GM18519 (cell line): ENCODE results near the gene CEACAM3.

ENCODE experiments used
- ATAC-seq: cut with Tn5 transposase; IDR thresholded peaks from one replicate; pipeline ENCODE4 v1.9.1; 2021; ENCODE audit warnings: mild to moderate bottlenecking, moderate library complexity; ENCODE audit not compliant: unreplicated experiment, low FRiP score

The CEACAM3 gene

DNA sequence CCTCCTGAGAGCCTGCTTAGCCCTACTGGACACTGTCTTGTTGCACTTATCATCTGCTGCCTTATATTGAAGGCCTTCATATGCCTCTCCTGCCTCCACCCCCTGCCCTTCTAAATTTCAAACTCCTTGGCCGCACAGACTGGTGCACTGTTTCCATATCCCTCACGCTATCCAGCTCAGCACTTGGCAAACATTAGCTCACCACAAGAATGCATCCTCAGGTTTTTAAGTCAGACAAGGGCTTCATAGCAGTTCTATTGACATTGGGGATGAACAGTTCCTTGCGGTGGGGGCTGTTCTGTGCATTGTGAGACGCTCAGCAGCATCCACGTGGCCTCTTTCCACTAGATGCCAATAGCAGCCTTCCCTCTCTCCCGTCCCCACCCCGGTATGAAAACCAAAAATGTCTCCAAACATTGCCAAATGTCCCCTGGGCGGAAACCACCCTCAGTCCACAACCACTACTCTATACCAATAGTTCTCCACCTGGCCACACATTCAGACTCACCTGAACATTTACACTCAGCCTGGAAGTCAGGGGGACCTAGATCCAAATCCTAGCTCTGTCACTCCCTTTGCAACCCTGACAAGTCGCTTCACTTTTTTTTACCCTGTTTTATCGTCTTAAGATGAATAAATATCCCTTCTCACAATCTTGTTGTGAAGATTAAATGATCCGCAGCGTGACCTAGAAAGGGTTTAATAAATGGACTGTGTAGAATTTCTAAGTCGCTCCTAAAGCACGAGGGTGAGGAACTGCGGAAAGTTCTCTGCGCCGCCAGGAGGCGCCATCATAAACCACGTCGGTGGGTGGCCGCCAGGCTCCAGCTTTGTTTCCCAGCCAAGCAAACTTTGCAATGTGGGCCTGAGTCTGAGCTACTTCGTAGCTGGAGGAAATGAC lies 3.6 kb upstream of the CEACAM3 start:
- ATAC-seq, result no peak

DNA sequence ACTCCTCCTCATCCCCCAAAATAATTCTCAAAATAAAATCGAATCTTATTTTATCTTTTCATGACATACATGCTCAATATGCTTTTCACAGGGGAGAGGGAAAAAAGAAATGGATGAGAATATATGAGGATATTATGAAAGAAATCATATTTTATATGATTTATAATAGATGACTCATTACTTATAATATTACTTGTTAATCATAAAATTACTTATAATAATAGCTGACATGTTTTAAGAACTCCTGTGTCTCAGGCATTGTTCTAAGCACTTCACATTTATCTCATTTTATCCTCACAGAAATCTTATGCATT lies 3.0 kb upstream of the CEACAM3 start:
- no peak for ATAC-seq

DNA sequence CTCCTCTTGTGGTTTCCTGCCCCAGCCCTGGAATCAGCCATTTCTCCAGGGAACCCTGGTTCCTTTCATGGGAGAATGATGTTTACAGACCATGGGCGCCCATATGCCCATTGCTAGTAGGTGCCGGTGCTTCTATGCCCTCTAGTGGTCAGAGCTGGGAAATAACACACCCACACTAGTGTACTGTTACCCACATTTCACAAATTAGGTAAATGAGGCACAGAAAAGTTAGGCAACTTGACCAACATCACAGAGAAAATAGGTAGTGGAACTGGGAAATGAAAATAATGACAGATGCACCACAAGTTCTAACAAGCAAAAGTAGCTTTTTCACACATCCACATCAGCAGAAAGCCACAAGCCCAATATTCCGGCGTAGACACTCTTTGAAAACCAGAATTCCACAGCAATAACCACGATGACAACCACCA lies 1.3 kb upstream of the CEACAM3 start:
- ATAC-seq, result no peak

GRCh38 chr19:41796901-41797300 lies 514 bp downstream of the CEACAM3 start:
- no peak for ATAC-seq

DNA sequence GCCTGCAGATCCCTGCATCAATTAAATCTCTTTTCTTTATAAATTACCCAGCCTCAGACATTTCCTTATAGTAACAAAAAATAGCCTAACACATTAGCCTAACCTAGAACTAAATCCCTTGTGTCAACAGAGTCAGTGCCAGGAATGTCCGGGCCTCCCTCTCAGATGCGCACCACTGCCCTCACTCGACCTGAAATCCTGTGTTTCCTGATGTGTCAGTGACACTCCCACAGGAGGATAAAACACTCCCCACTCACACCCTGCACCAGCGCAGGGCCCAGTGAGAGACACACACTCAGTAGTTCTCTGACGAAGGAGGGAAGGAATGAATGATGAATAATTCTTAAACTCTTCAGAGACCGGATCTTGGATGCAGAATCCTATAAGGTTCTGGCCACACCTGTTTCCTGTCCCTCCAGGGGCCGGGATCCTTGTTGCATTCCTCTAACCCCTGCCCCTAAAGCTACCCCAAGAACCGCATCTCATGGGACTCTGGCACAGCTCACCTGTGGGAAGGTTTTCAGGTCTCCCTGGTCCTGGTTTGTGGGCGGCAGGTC lies 3.1 kb downstream of the CEACAM3 start:
- no peak for ATAC-seq

DNA sequence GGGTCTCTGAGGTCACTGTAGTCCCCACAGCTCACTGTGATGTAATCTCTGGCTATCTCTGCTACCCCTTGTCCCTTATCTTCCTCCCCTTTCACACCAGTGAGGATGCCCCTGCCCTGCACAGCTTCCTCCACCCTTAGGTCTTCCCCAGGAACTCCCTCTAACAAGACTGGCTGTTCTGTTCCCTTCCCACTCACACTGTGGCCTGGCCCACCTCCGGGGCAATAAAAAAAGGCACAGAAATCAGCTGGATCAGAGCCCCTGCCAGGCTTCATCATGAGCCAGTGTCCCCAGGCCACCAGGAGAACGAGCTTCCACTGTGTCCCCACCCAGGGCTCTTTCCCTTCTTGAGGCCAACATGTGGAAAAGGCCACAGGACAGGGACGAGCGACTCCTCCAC lies 4.6 kb downstream of the CEACAM3 start:
- ATAC-seq, result no peak

DNA sequence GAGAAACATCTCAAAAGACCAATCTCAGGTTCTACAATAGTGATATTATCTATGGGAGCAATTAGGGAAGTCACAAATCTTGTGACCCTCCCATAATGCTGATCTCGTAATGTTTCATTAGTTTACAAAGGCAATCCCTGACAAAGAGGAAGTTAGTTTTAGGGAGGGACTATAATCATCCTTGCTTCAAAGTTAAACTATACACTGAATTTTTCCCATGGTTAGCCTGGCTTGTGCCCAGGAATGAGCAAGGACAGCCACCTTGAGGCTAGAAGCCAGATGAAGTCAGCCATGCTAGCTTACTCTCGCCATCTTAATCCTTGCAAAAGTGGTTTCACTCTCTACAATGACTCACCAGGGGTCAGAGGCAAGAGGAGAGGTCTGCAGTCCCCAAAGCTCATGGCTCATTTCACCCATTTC lies 5.4 kb downstream of the CEACAM3 start:
- ATAC-seq, result no peak

DNA sequence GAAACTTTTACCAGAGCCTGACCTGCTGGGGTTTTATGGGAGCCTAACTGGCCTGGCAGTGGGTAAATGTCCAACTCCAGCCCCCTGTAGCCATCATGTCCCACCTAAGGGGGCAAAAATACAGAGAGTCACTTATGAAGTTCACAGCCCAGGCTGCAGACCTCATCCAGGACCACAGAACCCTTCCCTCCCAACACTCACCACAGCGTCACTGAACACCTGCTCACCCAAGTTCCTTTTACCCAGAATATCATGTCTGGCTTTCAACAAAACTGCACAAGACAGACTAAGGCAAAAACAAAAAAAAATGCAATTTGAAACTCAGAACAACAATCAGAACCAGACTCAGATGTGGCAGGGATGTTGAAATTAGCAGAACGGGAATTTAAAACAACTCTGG lies 6.4 kb downstream of the CEACAM3 start:
- ATAC-seq, result no peak

- no peak for ATAC-seq
Measured at GRCh38 chr19:41804336-41804735, 7.9 kb downstream of the CEACAM3 start.

DNA sequence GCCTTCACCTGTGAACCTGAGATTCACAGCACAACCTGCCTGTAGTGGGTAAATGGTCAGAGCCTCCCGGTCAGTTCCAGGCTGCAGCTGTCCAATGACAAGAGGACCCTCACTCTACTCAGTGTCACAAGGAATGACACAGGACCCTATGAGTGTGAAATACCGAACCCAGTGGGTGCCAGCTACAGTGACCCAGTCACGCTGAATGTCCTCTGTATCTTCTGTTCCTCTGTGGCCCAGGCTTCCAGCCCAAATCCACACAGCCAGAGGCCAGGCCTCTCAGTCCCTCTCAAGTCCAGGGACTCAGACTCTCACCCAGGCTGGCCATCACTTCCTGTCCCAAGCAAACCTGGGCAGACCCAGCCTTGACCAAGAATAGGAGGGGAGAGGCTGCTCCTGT lies 10.8 kb downstream of the CEACAM3 start:
- no peak for ATAC-seq

DNA sequence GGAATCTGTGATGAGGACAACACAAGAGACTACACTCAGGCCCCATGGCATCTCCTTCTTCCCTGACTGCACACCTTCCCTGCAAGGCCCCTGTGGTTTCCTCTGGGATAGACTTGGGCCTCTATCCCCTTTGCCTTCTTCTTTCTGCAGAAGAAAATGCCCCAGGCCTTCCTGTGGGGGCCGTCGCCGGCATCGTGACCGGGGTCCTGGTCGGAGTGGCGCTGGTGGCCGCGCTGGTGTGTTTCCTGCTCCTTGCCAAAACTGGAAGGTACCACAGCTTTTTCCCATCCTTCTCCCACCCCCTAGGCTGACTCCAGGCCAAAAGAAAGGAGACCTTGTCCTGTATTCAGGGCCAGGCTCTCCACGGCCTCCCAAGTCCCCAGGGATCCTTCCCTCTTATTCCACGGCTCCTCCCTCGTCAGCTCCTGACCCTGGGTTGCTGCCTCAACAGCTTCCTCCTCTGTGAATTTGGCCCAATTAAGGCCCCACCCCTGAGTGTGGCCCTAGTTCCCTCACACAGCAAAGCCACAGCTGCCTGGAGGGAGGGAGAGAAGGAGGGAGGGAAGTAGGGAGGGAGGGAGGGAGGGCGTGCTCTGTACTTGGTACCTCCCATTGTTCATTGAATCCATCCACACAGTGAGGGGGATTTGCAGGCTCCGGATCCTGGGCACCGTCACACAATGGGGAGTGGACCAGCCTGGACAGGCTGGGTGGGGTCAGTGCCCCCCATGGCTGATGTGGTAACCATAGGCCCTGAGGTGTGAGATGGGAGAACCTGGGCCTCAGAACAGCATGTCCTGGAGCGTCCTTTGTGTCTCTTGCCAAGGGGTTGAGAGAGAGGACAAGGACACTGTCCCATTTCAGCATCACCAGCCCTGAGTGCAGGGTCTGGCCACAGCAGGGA lies 12.5 kb downstream of the CEACAM3 start:
- no peak for ATAC-seq

DNA sequence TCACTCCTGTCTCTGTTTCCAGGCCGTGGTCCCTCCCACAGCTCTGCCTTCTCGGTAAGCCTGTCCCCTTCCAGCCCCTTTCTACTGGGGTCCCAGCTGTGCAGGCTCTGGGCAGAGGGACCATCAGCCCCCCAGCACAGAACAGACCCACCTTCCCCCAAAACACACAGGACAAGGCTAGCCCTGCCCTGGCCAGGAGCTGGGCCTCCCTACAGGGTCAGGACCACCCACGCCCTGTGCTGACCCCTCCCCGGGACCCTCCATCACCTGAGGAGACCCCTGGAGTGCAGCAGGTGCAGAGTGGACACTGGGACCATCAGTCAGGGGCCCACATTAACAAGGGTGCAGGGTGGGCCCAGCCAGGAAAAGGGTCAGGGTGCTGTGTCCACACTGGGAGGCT lies 13.9 kb downstream of the CEACAM3 start:
- ATAC-seq, result no peak

DNA sequence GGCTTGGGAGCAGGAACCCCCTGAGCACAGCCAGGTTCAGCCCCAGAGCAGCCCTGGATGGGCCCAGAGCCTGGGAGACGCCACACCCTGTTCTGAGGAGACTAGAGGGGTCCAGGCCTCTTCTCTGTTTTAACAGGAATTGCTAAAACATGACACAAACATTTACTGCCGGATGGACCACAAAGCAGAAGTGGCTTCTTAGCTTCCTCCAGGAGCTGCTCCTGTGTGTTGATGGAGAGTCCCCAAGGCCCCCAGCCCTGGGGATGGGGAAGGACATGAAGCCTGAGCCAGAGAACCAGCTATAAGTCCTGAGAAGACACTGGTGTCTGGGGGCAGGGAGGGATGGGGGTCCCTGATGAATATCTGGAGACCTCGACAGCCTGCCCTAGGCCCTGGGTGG lies 14.6 kb downstream of the CEACAM3 start:
- ATAC-seq, result no peak

- no peak for ATAC-seq
Measured at GRCh38 chr19:41811981-41812380, 15.6 kb downstream of the CEACAM3 start.

- ATAC-seq, result no peak
Measured at GRCh38 chr19:41813911-41814310, 17.5 kb downstream of the CEACAM3 start.

- no peak for ATAC-seq
Measured at GRCh38 chr19:41815301-41815700, 18.9 kb downstream of the CEACAM3 start.

DNA sequence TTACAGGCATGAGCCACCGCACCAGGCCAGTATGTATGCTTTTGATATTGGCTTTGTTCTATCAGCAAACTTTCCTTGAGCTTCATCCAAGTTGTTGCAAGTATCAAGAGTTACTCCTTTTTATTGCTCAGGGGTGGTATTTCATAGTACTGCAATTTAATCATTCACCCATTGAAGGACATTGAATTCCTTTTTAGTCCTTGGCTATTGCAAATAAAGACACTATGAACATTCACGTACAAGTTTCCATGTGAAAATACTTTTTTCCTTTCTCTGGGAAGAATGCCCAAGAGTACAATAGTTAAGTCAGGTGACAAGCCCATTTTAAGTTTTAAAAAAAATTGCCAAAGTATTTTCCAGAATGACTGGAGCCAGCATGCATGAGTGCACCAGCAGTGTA lies 20.4 kb downstream of the CEACAM3 start:
- no peak for ATAC-seq

- no peak for ATAC-seq
Measured at GRCh38 chr19:41821003-41821735, 24.8 kb downstream of the CEACAM3 start.

DNA sequence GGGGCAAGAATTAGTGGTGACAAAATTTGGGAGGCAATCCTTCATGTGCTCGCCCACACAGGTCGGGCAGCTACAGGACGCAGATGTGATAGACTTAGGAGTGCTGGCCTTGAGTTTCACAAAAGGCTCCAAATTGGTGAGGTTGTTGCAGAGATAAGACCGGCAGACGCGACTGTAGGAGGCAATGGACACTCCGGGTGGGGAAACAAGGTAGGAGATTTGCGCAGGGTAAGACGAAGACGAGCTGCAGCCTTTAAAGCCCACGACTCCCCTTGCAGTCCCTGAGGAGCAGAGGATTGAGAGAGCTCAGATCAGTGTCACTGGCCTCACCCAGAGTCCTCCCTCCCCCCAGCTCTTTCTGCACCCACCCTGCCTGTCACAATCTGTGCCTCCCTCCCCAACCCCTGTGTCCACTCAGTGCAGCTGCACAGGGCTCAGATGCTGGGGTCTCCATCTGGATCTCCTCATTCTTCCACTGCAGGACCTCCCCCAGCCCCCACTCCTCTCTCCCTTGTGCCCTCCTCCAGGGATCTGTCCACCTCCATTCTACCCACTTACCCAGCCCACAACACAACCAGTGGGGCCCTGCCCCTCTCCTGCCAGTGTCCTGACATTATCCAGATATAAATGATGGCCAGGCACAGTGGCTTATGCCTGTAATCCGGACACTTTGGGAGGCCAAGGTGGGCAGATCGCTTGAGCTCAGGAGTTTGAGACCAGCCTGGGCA lies 41.8 kb downstream of the CEACAM3 start:
- no peak for ATAC-seq

GRCh38 chr19:41839211-41839610 lies 42.8 kb downstream of the CEACAM3 start:
- no peak for ATAC-seq
